ENCODE measurements around the gene SPATA3.
"Not testable (repeated sequence)": the region's sequence is repeated elsewhere in the genome, so short reads cannot be mapped to it uniquely, and the experiment has no call there.

The SPATA3 gene

GRCh38 chr2:230995821-230996220 is at the start of gene SPATA3:
SPATA3 (plus strand) TSS chr2:230996121; CDS start chr2:230996234, 113 bp downstream.
- DNase-seq (ENCODE audit: low spot score), result no peak

- no peak for DNase-seq (ENCODE audit: low spot score)
Observed at GRCh38 chr2:230946429-230947234, 49.3 kb upstream of the SPATA3 start.

GRCh38 chr2:230947235-230947576 is 48.7 kb upstream of the SPATA3 start:
- DNase-seq (ENCODE audit: low spot score), result no peak

GRCh38 chr2:230947908-230948365 is 48.0 kb upstream of the SPATA3 start:
- no peak for DNase-seq (ENCODE audit: low spot score)

GRCh38 chr2:230949966-230950873 is 45.7 kb upstream of the SPATA3 start:
- no peak for DNase-seq (ENCODE audit: low spot score)

- no peak for DNase-seq (ENCODE audit: low spot score)
Observed at GRCh38 chr2:230950874-230951339, 45.0 kb upstream of the SPATA3 start.

GRCh38 chr2:230951396-230951795 is 44.5 kb upstream of the SPATA3 start:
- no peak for DNase-seq (ENCODE audit: low spot score)

- DNase-seq (ENCODE audit: low spot score), result no peak
Observed at GRCh38 chr2:230952226-230952956, 43.5 kb upstream of the SPATA3 start.

GRCh38 chr2:230953845-230954244 is 42.1 kb upstream of the SPATA3 start:
- DNase-seq (ENCODE audit: low spot score), result no peak

- no peak for DNase-seq (ENCODE audit: low spot score)
Observed at GRCh38 chr2:230954746-230955145, 41.2 kb upstream of the SPATA3 start.

GRCh38 chr2:230955163-230955737 is 40.7 kb upstream of the SPATA3 start:
- no peak for DNase-seq (ENCODE audit: low spot score)

GRCh38 chr2:230956827-230957755 is 38.8 kb upstream of the SPATA3 start:
- peak; percentile 79 for DNase-seq (ENCODE audit: low spot score)

GRCh38 chr2:230957756-230958391 is 38.0 kb upstream of the SPATA3 start:
- DNase-seq (ENCODE audit: low spot score), result no peak

GRCh38 chr2:230958820-230959756 is 36.8 kb upstream of the SPATA3 start:
- DNase-seq (ENCODE audit: low spot score), result no peak

- DNase-seq (ENCODE audit: low spot score), result no peak
Observed at GRCh38 chr2:230960026-230960425, 35.9 kb upstream of the SPATA3 start.

GRCh38 chr2:230961091-230961491 is 34.8 kb upstream of the SPATA3 start:
- DNase-seq (ENCODE audit: low spot score), result peak; percentile 49

- no peak for DNase-seq (ENCODE audit: low spot score)
Observed at GRCh38 chr2:230964136-230964730, 31.7 kb upstream of the SPATA3 start.

- no peak for DNase-seq (ENCODE audit: low spot score)
Observed at GRCh38 chr2:230967113-230967512, 28.8 kb upstream of the SPATA3 start.

GRCh38 chr2:230968314-230968713 is 27.6 kb upstream of the SPATA3 start:
- DNase-seq (ENCODE audit: low spot score), result not testable (repeated sequence)
